Gastroesophageal sphincter (tissue), 3 donors: ENCODE results near the gene HS3ST3A1.

ENCODE experiments used
- POLR2A ChIP-seq, 2 donors: fragments of 450-650 bp; IDR thresholded peaks; one replicate each; pipeline ENCODE4 v1.6.1; 2017; ENCODE audit warnings: antibody characterized with exemption in 2 of 2, mild to moderate bottlenecking in 2 of 2, moderate library complexity in 1 of 2
- POLR2AphosphoS5 ChIP-seq: sonication (generic); formaldehyde crosslinking; IDR thresholded peaks from one replicate; pipeline ENCODE4 v1.6.1; 2017; ENCODE audit warnings: antibody characterized with exemption
- TF ChIP-seq, protein P1 (sequence below), 4 experiments: fragments of 200-600 bp in 2 of 4; fragments of 450-650 bp in 2 of 4; sonication (generic) in 1 of 4; IDR thresholded peaks; one replicate each; pipeline ENCODE4 v1.5.1; 2017 to 2019; ENCODE audit warnings: antibody characterized with exemption in 4 of 4, mild to moderate bottlenecking in 2 of 4, moderate library complexity in 2 of 4

DNA sequence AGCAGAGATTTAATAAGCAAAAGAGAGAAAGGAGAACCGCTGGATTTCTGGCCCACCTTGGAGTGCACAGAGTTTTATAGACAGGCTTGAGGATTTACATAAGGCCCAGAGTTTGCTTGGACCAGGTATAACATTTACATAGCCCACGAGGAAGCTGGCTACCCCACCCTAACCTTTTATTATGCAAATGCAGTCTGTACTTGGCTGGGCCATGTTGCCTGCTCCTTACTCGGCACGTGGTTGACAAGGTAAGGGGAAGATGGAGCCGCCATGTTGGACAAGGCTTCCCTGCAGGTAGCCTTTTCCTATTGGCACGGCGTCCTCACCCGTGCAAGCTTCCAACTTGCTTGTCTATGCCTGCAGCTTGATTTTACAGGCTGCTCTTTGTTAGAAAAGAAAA is 35.2 kb upstream of the HS3ST3A1 start:
- TF ChIP-seq POLR2AphosphoS5, result no peak
- TF ChIP-seq, protein P1, sequence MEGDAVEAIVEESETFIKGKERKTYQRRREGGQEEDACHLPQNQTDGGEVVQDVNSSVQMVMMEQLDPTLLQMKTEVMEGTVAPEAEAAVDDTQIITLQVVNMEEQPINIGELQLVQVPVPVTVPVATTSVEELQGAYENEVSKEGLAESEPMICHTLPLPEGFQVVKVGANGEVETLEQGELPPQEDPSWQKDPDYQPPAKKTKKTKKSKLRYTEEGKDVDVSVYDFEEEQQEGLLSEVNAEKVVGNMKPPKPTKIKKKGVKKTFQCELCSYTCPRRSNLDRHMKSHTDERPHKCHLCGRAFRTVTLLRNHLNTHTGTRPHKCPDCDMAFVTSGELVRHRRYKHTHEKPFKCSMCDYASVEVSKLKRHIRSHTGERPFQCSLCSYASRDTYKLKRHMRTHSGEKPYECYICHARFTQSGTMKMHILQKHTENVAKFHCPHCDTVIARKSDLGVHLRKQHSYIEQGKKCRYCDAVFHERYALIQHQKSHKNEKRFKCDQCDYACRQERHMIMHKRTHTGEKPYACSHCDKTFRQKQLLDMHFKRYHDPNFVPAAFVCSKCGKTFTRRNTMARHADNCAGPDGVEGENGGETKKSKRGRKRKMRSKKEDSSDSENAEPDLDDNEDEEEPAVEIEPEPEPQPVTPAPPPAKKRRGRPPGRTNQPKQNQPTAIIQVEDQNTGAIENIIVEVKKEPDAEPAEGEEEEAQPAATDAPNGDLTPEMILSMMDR (IDR thresholded peaks at IDR 0.05), result no peak
- TF ChIP-seq POLR2A (IDR thresholded peaks at IDR 0.05), result no peak
